Esophagus muscularis mucosa (tissue), 4 donors: Measurements from ENCODE around the gene LGALS4. TPM values are rescaled to one million over a fixed set of nuclear protein-coding genes. Genes with fewer than 3 reads are reported as not detected.
"Not testable (repeated sequence)": the region's sequence is repeated elsewhere in the genome, so short reads cannot be mapped to it uniquely, and the experiment has no call there.

Experiments
- DNase-seq: peaks from one replicate; pipeline ENCODE4 v3.0.0-alpha.2; 2017; ENCODE audit errors: extremely low spot score
- H3K27ac ChIP-seq, 4 donors: fragments of 200-600 bp; sonication (generic); replicated peaks in 1 of 4; 1 replicate in 3 of 4; 2 replicates in 1 of 4; pipeline ENCODE4 v1.5.1; 2016 to 2019; ENCODE audit warnings: mild to moderate bottlenecking in 1 of 4
- H3K27me3 ChIP-seq, 4 donors: fragments of 200-600 bp; sonication (generic); one replicate each; pipeline versions ENCODE4 v1.5.1 to v1.6.0; 2016 to 2019
- H3K36me3 ChIP-seq, 4 donors: fragments of 200-600 bp; sonication (generic); one replicate each; pipeline ENCODE4 v1.5.1; 2016 to 2019
- H3K4me1 ChIP-seq, 4 donors: fragments of 200-600 bp; sonication (generic); one replicate each; pipeline ENCODE4 v1.5.1; 2016 to 2019
- H3K4me3 ChIP-seq, 4 donors: fragments of 200-600 bp; sonication (generic); 1 replicate in 2 of 4; 2 replicates in 2 of 4; pipeline ENCODE4 v1.5.1; 2016 to 2019; ENCODE audit warnings: mild to moderate bottlenecking in 4 of 4, moderate library complexity in 1 of 4
- H3K9me3 ChIP-seq, 4 donors: fragments of 200-600 bp; sonication (generic); 1 replicate in 3 of 4; 2 replicates in 1 of 4; pipeline ENCODE4 v1.5.1; 2016 to 2019
- EP300 ChIP-seq: sonication (generic); formaldehyde crosslinking; IDR thresholded peaks from one replicate; pipeline ENCODE4 v1.6.1; 2017; ENCODE audit warnings: antibody characterized with exemption
- POLR2A ChIP-seq: fragments of 450-650 bp; IDR thresholded peaks from one replicate; pipeline ENCODE4 v1.6.1; 2017; ENCODE audit warnings: antibody characterized with exemption, moderate library complexity, mild to moderate bottlenecking, low read depth
- POLR2AphosphoS5 ChIP-seq, 2 donors: sonication (generic); formaldehyde crosslinking; IDR thresholded peaks; one replicate each; pipeline ENCODE4 v1.6.1; 2017; ENCODE audit warnings: antibody characterized with exemption in 2 of 2
- WGBS: methylation state at CpG from one replicate; pipeline ENCODE4 v1.1.5; 2018; 5-methylcytosine and 5-hydroxymethylcytosine counted together
- intact Hi-C: fragments of 100-400 bp; cut with DNase I; formaldehyde crosslinking; loops from one replicate; pipeline ENCODE4 v1.15.1; 2023
- total RNA-seq, 4 donors: library from RNA; depleted of rRNA; stranded (reverse); fragments of >200 nt; gene quantifications; one replicate each; pipeline versions ENCODE4 v1.1.0 to v1.2.1, GENCODE V29; 2016
- TF ChIP-seq, protein P1 (sequence below), 3 experiments: fragments of 200-600 bp in 2 of 3; fragments of 450-650 bp in 1 of 3; sonication (generic) in 2 of 3; IDR thresholded peaks; one replicate each; pipeline ENCODE4 v1.5.1; 2017 to 2019; ENCODE audit warnings: antibody characterized with exemption in 3 of 3, mild to moderate bottlenecking in 2 of 3, moderate library complexity in 1 of 3

LGALS4 gene
- total RNA-seq, 4 donors from 2014 or later: 0.42 to 2.9 (median 0.50) TPM; not detected in 1

DNA sequence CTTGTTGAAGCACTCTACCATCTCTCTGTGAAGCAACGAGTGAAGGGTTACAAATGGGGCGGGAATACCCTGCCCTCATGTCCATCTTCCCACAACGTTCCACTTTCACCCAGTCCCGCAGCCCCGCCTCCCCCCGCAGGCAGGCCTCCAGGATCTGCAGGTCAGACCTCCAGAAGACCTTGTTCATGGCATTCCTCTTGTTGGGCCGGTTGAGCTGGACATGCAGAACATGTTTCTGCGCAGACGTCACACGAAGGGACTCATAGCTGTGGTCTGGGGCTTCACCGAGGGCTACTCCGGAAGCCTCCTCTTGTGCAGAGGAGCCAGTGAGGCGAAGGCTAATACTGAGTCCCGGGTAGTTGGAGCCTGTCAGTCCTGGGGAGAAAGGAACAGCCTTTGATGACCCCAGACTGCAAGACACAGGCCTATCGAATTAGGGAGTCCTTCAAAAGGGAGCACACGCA is 18.4 kb upstream of the LGALS4 start:
- intact Hi-C loops: loop anchor here (10.0 kb wide), 1 partner anchor 196 kb away; no protein-coding TSS in a partner anchor
- 3% methylated on average over 5 of the region's 16 CpGs for WGBS
- no peak for DNase-seq
- peaks cover 16 to 53% (median 47%) of the 10 kb centered on the region in 4 donors for H3K36me3 ChIP-seq
- TF ChIP-seq, protein P1, sequence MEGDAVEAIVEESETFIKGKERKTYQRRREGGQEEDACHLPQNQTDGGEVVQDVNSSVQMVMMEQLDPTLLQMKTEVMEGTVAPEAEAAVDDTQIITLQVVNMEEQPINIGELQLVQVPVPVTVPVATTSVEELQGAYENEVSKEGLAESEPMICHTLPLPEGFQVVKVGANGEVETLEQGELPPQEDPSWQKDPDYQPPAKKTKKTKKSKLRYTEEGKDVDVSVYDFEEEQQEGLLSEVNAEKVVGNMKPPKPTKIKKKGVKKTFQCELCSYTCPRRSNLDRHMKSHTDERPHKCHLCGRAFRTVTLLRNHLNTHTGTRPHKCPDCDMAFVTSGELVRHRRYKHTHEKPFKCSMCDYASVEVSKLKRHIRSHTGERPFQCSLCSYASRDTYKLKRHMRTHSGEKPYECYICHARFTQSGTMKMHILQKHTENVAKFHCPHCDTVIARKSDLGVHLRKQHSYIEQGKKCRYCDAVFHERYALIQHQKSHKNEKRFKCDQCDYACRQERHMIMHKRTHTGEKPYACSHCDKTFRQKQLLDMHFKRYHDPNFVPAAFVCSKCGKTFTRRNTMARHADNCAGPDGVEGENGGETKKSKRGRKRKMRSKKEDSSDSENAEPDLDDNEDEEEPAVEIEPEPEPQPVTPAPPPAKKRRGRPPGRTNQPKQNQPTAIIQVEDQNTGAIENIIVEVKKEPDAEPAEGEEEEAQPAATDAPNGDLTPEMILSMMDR (IDR thresholded peaks at IDR 0.05): no peak
- TF ChIP-seq POLR2AphosphoS5 (IDR thresholded peaks at IDR 0.05) (peak in 1 of 2 donors; percentile 14), POLR2A (no peak), EP300 (no peak)
- H3K27me3 ChIP-seq: no peaks in the 10 kb centered on the region
- peak overlapping the region; percentile 89 to 93 (median 92) for H3K27ac ChIP-seq
- H3K4me3 ChIP-seq: peak overlapping the region; percentile 69 to 76 (median 70)
- peaks cover 42 to 67% (median 46%) of the 10 kb centered on the region in 4 donors for H3K4me1 ChIP-seq
- H3K9me3 ChIP-seq: no peaks in the 10 kb centered on the region

DNA sequence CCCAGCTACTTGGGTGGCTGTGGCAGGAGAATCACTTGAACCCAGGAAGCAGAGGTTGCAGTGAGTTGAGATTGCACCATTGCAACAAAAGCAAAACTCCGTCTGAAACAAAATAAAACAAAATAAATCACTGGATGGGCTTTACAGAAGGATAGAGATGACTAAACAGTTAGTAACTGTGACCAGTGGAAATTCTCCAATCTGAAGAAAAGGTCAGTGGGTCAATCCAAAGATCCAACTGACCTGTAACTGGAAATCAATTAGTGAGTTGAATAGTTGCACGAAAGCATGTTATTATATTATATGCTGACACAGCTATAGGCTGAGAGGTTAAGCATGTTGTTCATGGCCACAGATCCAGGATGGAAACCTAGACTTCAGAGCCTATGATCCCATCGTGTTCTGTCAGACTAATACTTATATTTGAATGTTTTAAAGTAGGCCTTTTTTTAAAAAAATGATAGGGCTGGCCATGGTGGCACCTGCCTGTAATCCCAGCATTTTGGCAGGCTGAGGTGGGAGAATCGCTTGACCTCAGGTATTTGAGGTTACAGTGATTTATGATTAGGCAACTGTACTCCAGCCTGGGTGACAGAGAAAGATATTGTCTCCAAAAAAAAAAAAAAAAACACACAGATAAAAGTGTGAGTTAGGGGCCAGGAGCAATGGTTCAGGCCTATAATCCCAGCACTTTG is 17.4 kb upstream of the LGALS4 start:
- TF ChIP-seq, protein P1 (IDR thresholded peaks at IDR 0.05): no peak
- TF ChIP-seq POLR2A: no peak
- no peak for TF ChIP-seq POLR2AphosphoS5 (IDR thresholded peaks at IDR 0.05)
- no peak for TF ChIP-seq EP300
- peak overlapping the region; percentile 89 to 93 (median 92) for H3K27ac ChIP-seq
- peaks cover 12 to 53% (median 45%) of the 10 kb centered on the region in 4 donors for H3K36me3 ChIP-seq
- H3K4me3 ChIP-seq: peak overlapping the region in 3 of 4 donors; percentile 69 to 76 (median 71)
- no peak for DNase-seq
- intact Hi-C loops: loop anchor here (10.0 kb wide), 1 partner anchor 195 kb away; no protein-coding TSS in a partner anchor
- 79% methylated on average over 4 of the region's 4 CpGs for WGBS
- no peaks in the 10 kb centered on the region for H3K27me3 ChIP-seq
- peaks cover 34 to 57% (median 42%) of the 10 kb centered on the region in 4 donors for H3K4me1 ChIP-seq
- H3K9me3 ChIP-seq: no peaks in the 10 kb centered on the region

DNA sequence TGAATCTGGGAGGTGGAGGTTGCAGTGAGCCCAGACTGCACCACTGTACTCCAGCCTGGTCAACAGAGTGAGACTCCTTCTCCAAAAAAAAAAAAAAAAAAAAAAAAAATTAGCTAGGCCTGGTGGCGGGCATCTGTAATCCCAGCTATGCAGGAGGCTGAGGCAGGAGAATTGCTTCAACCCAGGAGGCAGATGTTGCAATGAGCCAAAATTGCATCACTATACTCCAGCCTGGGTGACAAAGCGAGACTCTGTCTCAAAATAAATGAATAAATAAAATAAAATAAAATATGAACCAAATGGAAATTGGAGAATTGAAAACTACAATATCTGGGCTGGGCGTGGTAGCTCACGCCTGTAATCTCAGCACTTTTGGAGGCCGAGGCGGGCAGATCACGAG is 16.5 kb upstream of the LGALS4 start:
- intact Hi-C loops, H3K4me3 ChIP-seq, H3K27me3 ChIP-seq, H3K9me3 ChIP-seq, DNase-seq, H3K27ac ChIP-seq: not testable (repeated sequence)
- Histone ChIP-seq H3K36me3 (peaks cover 15 to 51% (median 44%) of the 10 kb centered on the region in 4 donors), H3K4me1 (peaks cover 31 to 48% (median 40%) of the 10 kb centered on the region in 4 donors)
- WGBS: 90% methylated on average over 7 of the region's 7 CpGs

DNA sequence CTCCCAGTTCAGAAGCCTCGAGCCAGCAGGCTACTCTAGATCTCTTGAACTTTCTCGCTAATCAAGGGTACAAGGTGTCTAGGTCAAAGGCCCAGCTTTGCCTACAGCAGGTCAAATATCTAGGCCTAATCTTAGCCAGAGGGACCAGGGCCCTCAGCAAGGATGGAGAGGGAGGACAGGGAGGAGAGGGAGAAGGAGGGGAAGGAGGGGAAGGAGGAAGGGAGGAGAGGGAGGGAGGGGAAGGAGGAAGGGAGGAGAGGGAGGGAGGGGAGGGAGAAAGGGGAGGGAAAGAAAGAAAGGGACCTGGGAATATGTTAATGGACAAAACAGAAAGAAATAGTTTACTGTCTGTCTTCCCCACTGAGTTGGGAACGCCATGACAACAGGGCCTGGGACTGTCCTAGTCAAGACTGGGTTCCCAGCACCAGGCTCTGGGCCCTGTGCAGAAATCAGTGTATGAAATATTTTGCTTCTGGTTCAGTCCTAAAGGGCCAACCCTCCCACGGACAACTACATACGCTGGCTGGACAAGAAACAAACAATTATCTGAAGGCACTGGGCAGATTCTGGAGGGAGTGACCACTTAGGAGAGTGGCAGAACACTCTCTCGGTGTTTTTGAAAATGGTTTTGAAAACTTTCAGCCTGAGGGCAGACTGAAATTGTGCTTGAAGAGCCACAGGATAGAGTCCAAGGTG is 14.3 kb upstream of the LGALS4 start:
- Histone ChIP-seq H3K27me3 (no peaks in the 10 kb centered on the region), H3K36me3 (peaks cover 15 to 71% (median 64%) of the 10 kb centered on the region in 4 donors), H3K4me3 (no peak overlapping the region), H3K27ac (no peak overlapping the region), H3K4me1 (peaks cover 22 to 40% (median 30%) of the 10 kb centered on the region in 4 donors), H3K9me3 (no peaks in the 10 kb centered on the region)
- 79% methylated on average over 6 of the region's 6 CpGs for WGBS
- TF ChIP-seq EP300: no peak
- TF ChIP-seq POLR2A: no peak
- TF ChIP-seq, protein P1 (IDR thresholded peaks at IDR 0.05): no peak
- TF ChIP-seq POLR2AphosphoS5 (IDR thresholded peaks at IDR 0.05): no peak
- intact Hi-C loops: no loop called here
- no peak for DNase-seq

DNA sequence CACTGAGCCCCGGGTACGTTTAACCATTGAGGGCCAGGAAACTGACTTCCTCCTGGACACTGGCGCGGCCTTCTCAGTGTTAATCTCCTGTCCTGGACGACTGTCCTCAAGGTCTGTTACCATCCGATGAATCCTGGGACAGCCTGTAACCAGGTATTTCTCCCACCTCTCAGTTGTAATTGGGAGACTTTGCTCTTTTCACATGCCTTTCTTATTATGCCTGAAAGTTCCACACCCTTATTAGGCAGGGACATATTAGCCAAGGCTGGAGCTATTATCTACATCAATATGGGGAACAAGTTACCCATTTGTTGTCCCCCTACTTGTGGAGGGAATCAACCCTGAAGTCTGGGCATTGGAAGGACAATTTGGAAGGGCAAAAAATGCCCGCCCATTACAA is 13.2 kb upstream of the LGALS4 start:
- H3K4me3 ChIP-seq, DNase-seq, H3K9me3 ChIP-seq, intact Hi-C loops, H3K27ac ChIP-seq, H3K27me3 ChIP-seq: not testable (repeated sequence)
- H3K4me1 ChIP-seq: peaks cover 19 to 39% (median 28%) of the 10 kb centered on the region in 4 donors
- peaks cover 15 to 82% (median 74%) of the 10 kb centered on the region in 4 donors for H3K36me3 ChIP-seq
- 88% methylated on average over 7 of the region's 7 CpGs for WGBS

DNA sequence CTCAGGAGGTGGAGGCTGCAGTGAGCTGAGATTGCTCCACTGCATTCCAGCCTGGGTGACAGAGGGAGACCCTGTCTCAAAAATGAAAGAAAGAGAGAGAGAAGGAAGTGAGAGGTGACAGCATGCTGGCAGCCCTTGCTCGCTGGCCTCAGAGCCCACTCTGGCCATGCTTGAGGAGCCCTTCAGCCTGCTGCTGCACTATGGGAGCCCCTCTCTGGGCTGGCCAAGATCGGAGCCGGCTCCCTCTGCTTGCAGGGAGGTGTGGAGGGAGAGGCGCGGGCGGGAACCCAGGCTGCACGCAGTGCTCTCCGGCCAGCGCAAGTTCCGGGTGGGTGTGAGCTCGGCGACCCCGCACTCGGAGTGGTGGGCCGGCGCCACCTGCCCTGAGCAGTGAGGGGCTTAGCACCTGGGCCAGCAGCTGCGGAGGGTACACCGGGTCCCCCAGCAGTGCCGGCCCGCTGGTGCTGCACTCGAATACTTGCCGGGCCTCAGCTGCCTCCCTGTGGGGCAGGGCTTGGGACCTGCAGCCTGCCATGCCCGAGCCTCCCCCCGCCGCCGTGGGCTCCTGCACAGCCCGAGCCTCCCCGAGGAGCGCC is 8.6 kb upstream of the LGALS4 start:
- H3K4me1 ChIP-seq: peaks cover 0 to 10% (median 6%) of the 10 kb centered on the region in 4 donors
- H3K4me3 ChIP-seq, H3K27me3 ChIP-seq, H3K27ac ChIP-seq, H3K9me3 ChIP-seq, intact Hi-C loops, DNase-seq: not testable (repeated sequence)
- peaks cover 20 to 78% (median 66%) of the 10 kb centered on the region in 4 donors for H3K36me3 ChIP-seq
- 92% methylated on average over 5 of the region's 29 CpGs for WGBS
